Motor neuron (in vitro differentiated cells): ENCODE measurements around the gene PAX7. TPM values are rescaled to one million over a fixed set of nuclear protein-coding genes. Genes with fewer than 3 reads are reported as not detected.

Source experiments
- ATAC-seq, 8 experiments: fragments of 200-7000 bp; cut with Tn5 transposase; replicated peaks in 6 of 8; 2 replicates each; pipeline ENCODE4 v1.8.0; 2021; ENCODE audit warnings: mild to moderate bottlenecking in 8 of 8, moderate library complexity in 8 of 8
- H3K27ac ChIP-seq, 2 donors: fragments of 250-450 bp; sonication (Bioruptor Pico); 2 replicates each; pipeline ENCODE4 v1.9.0; 2021; ENCODE audit warnings: antibody characterized with exemption in 2 of 2, mild to moderate bottlenecking in 2 of 2, moderate library complexity in 1 of 2
- H3K4me1 ChIP-seq, 2 donors: fragments of 250-450 bp; sonication (Bioruptor Pico); replicated peaks in 1 of 2; 2 replicates each; pipeline ENCODE4 v1.6.1; 2021; ENCODE audit warnings: antibody characterized with exemption in 2 of 2, mild to moderate bottlenecking in 2 of 2, moderate library complexity in 1 of 2
- H3K4me3 ChIP-seq, 5 donors: fragments of 250-450 bp; sonication (Bioruptor Pico); 2 replicates each; pipeline ENCODE4 v1.9.0; 2021; ENCODE audit warnings: antibody characterized with exemption in 5 of 5, mild to moderate bottlenecking in 5 of 5, moderate library complexity in 4 of 5
- WGBS, 10 experiments: fragments of 450-650 bp; shearing (Covaris generic); methylation state at CpG; one replicate each; pipeline ENCODE4 v1.0.0; 2022; 5-methylcytosine and 5-hydroxymethylcytosine counted together
- in situ Hi-C, 9 experiments: fragments of 400-800 bp; cut with MboI; loops; one replicate each; pipeline ENCODE4 v1.15.0; 2021; ENCODE audit warnings: low sequenced_read_pairs in 9 of 9, low pct_unique_long_range_greater_than_20kb in 2 of 9; ENCODE audit not compliant: unreplicated experiment in 9 of 9
- total RNA-seq, 8 experiments: library from RNA; unstranded; fragments of 300-600 nt; gene quantifications; 2 replicates each; pipeline versions ENCODE4 v1.2.3 to v1.2.4, GENCODE V29; 2022

Gene PAX7
- total RNA-seq, 8 experiments from 2014 or later, result 0.05 to 0.76 (median 0.18) TPM; not detected in 1

DNA sequence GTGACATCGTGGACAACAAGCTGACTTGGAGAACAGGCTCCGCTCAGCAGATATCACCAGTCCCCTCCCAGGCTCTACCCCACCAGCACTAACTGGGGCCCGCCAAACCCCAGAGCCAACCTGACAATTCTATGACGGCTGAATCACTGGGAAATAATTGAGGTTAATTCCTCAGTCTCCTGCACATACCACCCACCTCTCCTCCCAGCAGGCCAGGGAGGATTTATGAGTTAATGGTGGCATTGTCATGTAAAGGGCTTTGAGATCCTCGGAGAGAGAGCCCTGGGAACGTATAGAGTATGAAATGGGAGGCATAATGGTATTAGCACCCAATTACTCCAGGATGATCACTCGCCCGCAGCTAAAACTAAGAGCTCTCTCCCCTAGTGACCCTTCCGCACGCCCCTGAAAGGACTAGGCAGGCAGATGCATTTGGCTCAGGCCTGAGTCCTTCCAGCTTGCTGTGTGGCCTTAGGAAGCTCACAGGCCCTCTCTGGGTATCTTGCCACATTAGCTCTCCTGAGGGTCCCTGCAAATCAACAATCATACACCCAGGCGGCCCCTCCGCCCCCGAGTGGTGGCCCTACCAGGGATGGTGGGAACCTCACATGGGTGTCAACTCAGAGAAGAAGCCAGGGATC is 27.3 kb upstream of the PAX7 start:
- H3K4me3 ChIP-seq, result no peak overlapping the region
- in situ Hi-C loops, result loop anchor here in 3 of 9 experiments (10.0 to 25.0 kb wide), 2 partner anchors 209 to 221 kb away; no protein-coding TSS in a partner anchor
- peak in 3 of 8 experiments; percentile 45 to 60 (median 58) for ATAC-seq
- peaks cover 11 to 24% of the 10 kb centered on the region in 2 donors for H3K4me1 ChIP-seq
- 19 to 34% (median 30%) methylated on average over 1 to 9 of the region's 13 CpGs; no CpG with 5 or more reads in 5 of the 10 experiments for WGBS, 10 experiments
- no peak overlapping the region for H3K27ac ChIP-seq

DNA sequence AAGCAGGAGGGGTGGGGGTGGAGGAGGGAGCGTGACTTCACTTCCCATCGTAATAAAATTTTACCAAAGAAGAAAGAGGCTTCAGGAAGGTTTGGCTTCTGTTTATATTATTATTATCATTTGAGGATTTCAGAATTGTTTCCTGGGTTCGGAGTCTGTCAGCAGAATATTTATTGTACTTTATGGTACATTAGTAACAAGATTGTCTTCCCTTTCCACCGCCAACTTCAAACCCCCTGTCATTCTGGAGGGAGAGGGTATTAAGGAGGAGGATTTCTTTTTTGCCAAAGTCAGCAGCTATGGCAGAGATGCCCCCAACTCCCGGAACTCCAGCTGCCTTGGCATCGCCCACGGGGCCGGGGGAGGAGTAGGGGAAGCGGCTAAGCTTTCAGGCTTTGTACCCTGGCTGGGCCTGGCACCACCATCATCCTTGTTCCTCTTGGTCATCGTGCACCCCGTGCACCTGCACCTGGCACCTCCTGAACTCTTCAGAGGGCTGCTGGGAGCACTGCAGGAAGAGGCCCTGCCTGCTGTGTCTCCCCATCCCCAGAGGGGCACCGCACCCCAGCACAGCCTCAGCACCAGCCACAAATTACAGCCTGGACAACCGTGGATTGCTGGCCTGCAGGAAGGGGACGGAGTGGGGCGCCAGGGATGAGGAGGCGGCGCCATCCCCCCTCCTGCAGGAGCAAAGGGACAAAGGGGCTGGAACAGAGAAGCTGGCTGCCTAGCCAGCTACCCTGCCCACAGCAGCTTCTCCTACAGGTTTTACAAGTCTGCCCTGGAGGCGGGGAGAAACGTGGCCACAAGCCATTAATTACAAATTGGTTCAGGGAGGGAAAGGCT is 24.0 kb upstream of the PAX7 start:
- no peak overlapping the region for H3K27ac ChIP-seq
- no peak overlapping the region for H3K4me3 ChIP-seq
- 0 to 93% (median 62%) methylated on average over 1 to 17 of the region's 19 CpGs; no CpG with 5 or more reads in 2 of the 10 experiments for WGBS, 10 experiments
- peaks cover 3 to 14% of the 10 kb centered on the region in 2 donors for H3K4me1 ChIP-seq
- in situ Hi-C loops, result loop anchor here in 3 of 9 experiments (10.0 to 25.0 kb wide), 2 partner anchors 206 to 218 kb away; no protein-coding TSS in a partner anchor
- peak in 4 of 8 experiments; percentile 26 to 74 (median 66) for ATAC-seq

DNA sequence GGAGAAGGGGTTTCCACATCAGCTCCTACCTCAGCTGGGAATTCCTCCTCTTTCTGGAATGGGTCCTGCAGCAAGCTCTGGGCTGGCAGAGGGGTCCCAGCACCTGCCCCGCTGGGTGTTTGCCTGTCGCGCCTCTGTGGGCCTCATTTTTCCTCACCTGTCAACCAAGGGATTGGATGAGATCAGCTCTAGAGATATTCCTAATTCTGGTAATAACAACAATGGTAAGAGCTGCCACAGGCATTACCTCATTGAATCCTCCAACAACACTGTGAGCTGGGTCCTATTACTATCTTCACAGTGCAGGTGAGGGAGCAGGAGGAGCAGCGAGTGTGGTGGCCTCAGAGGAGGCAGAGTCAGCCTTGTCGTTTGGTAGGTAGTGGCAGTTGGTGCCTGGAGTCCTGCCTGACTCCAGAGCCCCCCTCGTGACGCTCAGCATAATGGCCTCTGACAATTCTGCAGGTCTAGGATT is 23.3 kb upstream of the PAX7 start:
- H3K4me3 ChIP-seq, result no peak overlapping the region
- H3K27ac ChIP-seq, result no peak overlapping the region
- WGBS, 10 experiments, result 11 to 86% (median 60%) methylated on average over 3 to 7 of the region's 7 CpGs; no CpG with 5 or more reads in 4 of the 10 experiments
- peak in 2 of 8 experiments; percentile 43 to 49 for ATAC-seq
- peaks cover 3 to 14% of the 10 kb centered on the region in 2 donors for H3K4me1 ChIP-seq
- in situ Hi-C loops, result loop anchor here in 3 of 9 experiments (10.0 to 25.0 kb wide), 2 partner anchors 205 to 217 kb away; no protein-coding TSS in a partner anchor

DNA sequence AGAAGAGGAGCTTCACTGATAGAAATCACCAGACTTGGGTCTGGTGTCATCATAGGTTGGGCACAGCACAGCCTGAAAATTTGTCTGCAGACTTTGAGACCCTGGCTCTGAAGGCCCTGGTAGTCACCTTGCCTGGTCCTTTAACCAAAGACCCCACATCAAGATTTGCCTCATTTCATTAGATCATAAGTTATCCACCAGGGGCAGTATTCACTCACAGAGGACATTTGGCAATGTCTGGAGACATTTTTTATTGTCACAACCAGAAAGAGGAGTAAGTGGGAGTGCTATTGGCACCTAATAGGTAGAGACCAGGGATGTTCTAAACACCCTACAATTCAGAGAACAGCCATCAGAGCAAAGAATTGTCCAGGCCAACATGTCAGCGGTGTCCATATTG is 22.1 kb upstream of the PAX7 start:
- Histone ChIP-seq H3K4me3 (no peak overlapping the region), H3K27ac (no peak overlapping the region), H3K4me1 (peaks cover 0 to 8% of the 10 kb centered on the region in 2 donors)
- in situ Hi-C loops, result loop anchor here in 3 of 9 experiments (10.0 to 25.0 kb wide), 2 partner anchors 204 to 216 kb away; no protein-coding TSS in a partner anchor
- WGBS, 10 experiments, result 0 to 100% (median 86%) methylated on average over 1 of the region's 1 CpG; no CpG with 5 or more reads in 1 of the 10 experiments
- no peak for ATAC-seq

DNA sequence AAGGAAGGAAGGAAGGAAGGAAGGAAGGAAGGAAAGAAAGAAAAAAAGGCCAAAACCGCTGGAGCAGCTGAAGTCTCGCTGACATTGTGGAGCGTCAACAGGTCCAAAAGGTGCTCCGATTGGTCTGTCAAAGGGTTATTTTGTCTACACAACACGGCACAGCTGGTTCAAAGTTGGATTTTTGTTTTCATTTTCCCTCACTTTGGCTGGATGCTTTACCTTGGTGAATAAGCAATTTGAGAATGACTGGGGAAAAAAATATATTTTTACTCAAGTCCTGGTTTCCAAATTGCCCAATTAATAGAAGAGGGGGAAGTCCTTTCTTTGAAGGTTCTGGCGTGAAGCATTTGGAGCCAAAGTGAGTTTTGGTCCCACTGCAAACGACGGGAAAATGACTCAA is 19.3 kb upstream of the PAX7 start:
- WGBS, 10 experiments, result 15 to 85% (median 64%) methylated on average over 2 to 8 of the region's 8 CpGs; no CpG with 5 or more reads in 2 of the 10 experiments
- in situ Hi-C loops, result loop anchor here in 2 of 9 experiments (25.0 kb wide), 1 partner anchor 201 kb away; no protein-coding TSS in a partner anchor
- no peak for ATAC-seq

DNA sequence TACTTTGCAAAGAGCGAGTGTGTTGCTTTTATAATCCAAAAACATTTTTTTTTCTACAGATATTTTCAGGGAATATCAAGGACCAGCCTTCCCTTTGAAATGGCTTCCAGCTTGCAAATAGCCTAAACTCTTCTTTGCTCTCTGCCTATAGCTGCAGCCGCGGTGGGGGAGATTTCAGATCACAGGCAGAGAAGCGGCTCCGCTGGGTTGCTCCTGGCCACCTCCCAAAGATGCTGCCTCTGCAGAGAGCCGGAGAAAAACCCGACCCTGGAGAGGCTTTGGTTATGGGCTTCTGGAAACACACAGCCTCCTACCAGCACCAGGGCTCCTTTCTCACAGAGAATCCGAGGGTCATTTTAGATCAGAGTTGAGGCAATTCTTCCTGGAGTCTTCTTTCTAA is 18.6 kb upstream of the PAX7 start:
- in situ Hi-C loops, result loop anchor here in 2 of 9 experiments (25.0 kb wide), 1 partner anchor 200 kb away; no protein-coding TSS in a partner anchor
- H3K4me1 ChIP-seq, result peaks cover 0 to 4% of the 10 kb centered on the region in 2 donors
- no peak overlapping the region for H3K27ac ChIP-seq
- 0 to 53% (median 25%) methylated on average over 2 to 8 of the region's 8 CpGs; no CpG with 5 or more reads in 2 of the 10 experiments for WGBS, 10 experiments
- H3K4me3 ChIP-seq, result no peak overlapping the region
- no peak for ATAC-seq

More for the DNA sequence above, 19.3 kb upstream of the PAX7 start:
- Histone ChIP-seq H3K27ac (no peak overlapping the region), H3K4me3 (no peak overlapping the region), H3K4me1 (peaks cover 0 to 8% of the 10 kb centered on the region in 2 donors)

DNA sequence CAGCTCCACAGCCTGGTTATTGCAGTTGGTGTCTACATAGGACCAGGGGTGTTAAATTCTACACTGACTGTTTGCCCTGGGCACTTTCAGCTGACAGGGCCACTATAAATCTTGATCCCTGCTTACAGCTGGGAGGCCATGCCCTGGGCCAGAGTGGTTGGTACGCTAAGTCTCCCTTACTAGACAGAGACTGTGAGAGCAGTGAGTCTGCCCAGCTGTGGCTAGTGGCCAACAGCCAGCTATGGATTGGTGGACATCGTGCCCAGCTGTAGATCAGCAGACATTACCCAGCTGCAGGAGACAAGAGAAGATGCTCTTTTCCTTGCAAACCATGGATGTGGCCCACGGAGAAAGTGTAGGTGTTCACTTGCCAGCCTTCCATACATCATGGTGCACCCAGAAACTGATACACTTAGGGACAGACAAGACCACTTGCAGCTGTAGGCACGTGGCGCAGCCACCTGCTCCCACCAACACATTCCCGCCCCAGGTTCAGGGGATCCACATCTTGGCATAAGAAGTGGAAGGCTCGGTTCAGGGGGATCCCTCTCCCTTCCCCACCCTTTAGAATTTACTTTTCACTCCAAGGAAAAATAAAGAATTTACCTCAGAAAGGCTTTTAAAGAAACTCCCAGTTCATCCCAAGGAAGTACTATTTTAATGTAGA is 16.4 kb upstream of the PAX7 start:
- no peaks in the 10 kb centered on the region for H3K4me1 ChIP-seq
- H3K27ac ChIP-seq, result no peak overlapping the region
- no peak for ATAC-seq
- WGBS, 10 experiments, result 20 to 82% (median 56%) methylated on average over 1 to 7 of the region's 7 CpGs; no CpG with 5 or more reads in 2 of the 10 experiments
- in situ Hi-C loops, result loop anchor here in 2 of 9 experiments (25.0 kb wide), 1 partner anchor 198 kb away; no protein-coding TSS in a partner anchor
- H3K4me3 ChIP-seq, result no peak overlapping the region

DNA sequence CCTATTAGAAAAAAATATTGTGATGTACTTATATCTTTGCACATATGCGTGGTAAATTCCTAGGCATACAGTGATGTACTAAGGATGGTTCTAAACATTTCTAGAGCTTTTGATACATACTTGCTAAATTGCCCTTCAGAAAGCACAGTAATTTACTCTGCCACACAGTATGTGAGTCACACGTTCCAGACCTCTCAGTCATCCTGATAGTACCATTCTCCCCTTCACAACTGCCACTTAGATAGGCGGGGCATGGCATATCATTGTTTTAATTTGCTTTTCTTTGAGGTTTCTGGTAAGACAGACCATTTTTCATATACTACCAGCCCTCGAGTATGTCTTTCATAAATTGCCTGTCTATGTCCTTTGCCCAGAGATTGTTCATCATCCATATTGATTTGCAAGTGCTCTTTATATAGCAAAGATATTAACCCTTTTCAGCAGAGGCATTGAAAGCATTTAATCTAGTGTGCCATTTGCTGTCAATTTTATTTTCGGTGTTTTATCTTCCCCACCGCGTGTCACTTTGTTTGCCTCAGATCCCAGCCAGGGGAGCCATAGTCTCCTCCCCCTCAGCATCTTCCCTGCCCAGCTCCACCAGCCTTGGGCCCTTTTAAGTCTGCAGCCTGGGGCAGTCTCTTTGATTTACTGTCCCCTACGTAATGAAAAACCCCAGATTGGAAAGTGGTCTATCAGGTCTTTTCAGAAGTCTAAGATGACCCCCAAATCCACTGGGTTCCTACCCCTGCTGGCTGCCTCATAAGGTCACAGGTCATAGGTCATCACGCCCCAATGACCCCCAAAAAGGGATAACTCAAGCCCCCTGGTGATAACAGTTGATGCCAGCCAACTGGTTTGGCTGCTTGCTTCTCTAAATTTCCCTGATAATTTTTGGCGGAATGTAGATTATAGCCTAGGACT is 11.8 kb upstream of the PAX7 start:
- Histone ChIP-seq H3K4me3 (no peak overlapping the region), H3K27ac (no peak overlapping the region), H3K4me1 (no peaks in the 10 kb centered on the region)
- in situ Hi-C loops, result loop anchor here in 2 of 9 experiments (25.0 kb wide), 1 partner anchor 193 kb away; no protein-coding TSS in a partner anchor
- 35 to 80% (median 58%) methylated on average over 2 to 10 of the region's 10 CpGs; no CpG with 5 or more reads in 1 of the 10 experiments for WGBS, 10 experiments
- no peak for ATAC-seq

DNA sequence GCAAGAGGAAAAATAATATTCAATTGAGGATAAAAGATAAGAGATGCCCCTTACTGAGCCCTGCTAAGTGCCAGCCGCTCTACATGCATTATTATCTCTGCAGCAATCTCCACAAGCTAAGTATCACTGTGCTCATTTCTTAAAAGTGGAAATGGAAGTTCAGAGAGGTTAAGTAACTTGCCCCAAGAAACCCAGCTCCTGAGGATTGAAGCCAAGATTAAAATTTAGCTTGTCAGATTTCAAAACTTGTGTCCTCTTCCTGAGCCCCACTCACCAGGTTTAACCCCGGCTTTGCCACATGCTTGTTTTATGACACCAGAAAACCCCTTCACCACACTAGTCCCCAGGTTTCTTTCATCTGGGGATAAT is 11.2 kb upstream of the PAX7 start:
- no peak overlapping the region for H3K4me3 ChIP-seq
- WGBS, 10 experiments, result 0 to 94% (median 79%) methylated on average over 1 to 2 of the region's 2 CpGs; no CpG with 5 or more reads in 3 of the 10 experiments
- no peak for ATAC-seq

DNA sequence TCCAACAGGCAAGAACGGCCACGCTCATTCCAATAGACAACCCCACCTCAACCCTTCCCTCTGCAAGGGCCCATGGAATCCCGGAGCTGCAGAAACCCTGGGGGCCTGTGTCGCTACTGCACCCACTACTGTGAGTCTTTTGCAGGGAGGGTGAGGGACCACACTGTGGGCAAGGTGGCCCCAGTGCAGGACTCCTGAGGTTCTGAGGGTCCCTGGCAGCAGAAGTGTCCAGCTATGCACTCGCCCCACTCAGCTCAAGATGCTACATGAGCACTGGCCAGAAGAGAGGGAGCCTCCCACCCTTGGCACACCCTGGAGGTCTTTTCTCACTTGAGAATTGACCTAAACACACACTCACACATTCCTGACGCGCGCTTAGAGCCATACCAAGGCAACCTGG is 2.1 kb upstream of the PAX7 start:
- ATAC-seq, result peak in 1 of 8 experiments; percentile 31
- H3K27ac ChIP-seq, result no peak overlapping the region
- H3K4me3 ChIP-seq, result no peak overlapping the region
- H3K4me1 ChIP-seq, result peaks cover 0 to 28% of the 10 kb centered on the region in 2 donors
- WGBS, 10 experiments, result 80 to 95% (median 84%) methylated on average over 1 to 6 of the region's 8 CpGs; no CpG with 5 or more reads in 4 of the 10 experiments
- in situ Hi-C loops, result no loop called here

More for the DNA sequence above, 11.2 kb upstream of the PAX7 start:
- Histone ChIP-seq H3K4me1 (no peaks in the 10 kb centered on the region), H3K27ac (no peak overlapping the region)
- in situ Hi-C loops, result loop anchor here in 2 of 9 experiments (25.0 kb wide), 1 partner anchor 193 kb away; no protein-coding TSS in a partner anchor
